Liver (tissue), 3 donors: ENCODE measurements around the gene SCUBE1.

ENCODE experiments used
- CTCF ChIP-seq: fragments of 150-350 bp; IDR thresholded peaks from 2 replicates; pipeline ENCODE4 v1.5.1; 2017; ENCODE audit warnings: improper control_type of control experiment, low read depth, low read length; ENCODE audit not compliant: missing input control
- RAD21 ChIP-seq, 2 donors: IDR thresholded peaks; 2 replicates each; pipeline ENCODE4 v1.6.1; 2016; ENCODE audit warnings: antibody characterized with exemption in 2 of 2, mild to moderate bottlenecking in 2 of 2
- donor health status: healthy.
- donor health status: healthy.

GRCh38 chr22:43152357-43153071 is 190.7 kb downstream of the SCUBE1 start:
- no peak for TF ChIP-seq CTCF
- no peak for TF ChIP-seq RAD21 (IDR thresholded peaks at IDR 0.05)
